Fibroblast of upper back skin (primary cell): ENCODE measurements around the gene ARL2BP.

ENCODE experiments used
- DNase-seq: peaks from one replicate; pipeline ENCODE4 v3.0.0-alpha.2; 2013

The ARL2BP gene

DNA sequence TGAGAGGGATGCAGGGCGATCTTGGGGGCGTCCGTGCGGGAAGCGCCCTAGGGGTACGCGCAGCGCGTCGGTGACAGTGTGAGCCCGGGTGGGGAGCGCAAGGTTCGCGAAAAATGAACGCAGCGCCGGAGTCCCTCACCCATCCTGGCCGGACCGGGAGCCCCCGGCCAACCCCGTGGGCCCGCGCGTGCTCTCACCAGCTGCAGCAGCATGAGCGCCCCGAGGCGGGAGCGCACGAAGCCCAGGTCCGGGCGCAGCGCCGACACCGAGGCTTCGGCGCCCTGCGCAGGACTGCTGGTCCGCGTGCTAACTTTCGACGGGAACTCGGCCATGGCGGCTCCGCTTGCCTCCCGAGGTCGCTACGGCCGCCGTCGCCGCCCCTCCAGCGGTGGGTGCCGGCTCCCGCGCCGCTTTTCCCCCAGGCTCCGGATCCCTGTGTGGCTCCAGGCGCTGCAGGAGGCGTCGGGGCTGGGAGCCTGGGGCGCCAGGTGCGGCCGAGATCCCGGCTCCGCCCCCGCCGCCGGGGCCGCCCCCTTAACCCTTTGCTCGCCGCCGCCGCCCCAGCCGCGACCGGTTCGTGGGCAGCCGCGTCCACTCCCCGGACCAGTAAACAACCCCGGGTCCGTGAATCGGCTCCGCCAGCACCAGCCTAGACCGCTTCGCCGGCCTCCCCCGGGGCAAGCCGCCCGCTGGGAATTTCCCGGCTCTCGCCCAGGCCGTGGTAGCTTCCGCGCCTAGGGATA lies 39.3 kb downstream of the ARL2BP start, which contains the start of gene PLLP:
TSS of gene PLLP (minus strand) at position 464 of the 743 bp plus-strand sequence. CDS start at position 332, 132 bp downstream.
- DNase-seq: no peak

- no peak for DNase-seq
These were observed 39.9 kb downstream of the ARL2BP start for GRCh38 chr16:57284952-57285363.

GRCh38 chr16:57285379-57285778 lies 40.3 kb downstream of the ARL2BP start:
- DNase-seq: no peak

GRCh38 chr16:57289391-57290257 lies 44.6 kb downstream of the ARL2BP start:
- no peak for DNase-seq

DNA sequence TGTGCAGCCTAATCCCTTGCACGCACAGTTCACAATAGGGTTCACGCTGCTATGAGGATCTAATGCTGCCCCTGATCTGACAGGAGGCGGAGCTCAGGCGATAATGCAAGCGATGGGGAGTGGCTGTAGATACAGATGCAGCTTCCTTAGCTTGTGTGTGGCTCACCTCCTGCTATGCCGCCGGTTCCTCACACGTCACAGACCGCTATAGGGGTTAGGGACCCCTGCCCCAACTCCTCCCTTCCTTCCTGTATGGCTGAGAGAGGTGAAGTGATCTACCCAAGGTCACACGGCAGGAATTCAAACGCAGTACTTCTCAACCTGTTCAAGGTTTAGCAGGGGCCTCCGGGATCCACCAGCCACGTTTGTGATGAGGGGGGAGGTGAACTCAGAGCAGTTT lies 52.8 kb downstream of the ARL2BP start:
- DNase-seq: no peak

DNA sequence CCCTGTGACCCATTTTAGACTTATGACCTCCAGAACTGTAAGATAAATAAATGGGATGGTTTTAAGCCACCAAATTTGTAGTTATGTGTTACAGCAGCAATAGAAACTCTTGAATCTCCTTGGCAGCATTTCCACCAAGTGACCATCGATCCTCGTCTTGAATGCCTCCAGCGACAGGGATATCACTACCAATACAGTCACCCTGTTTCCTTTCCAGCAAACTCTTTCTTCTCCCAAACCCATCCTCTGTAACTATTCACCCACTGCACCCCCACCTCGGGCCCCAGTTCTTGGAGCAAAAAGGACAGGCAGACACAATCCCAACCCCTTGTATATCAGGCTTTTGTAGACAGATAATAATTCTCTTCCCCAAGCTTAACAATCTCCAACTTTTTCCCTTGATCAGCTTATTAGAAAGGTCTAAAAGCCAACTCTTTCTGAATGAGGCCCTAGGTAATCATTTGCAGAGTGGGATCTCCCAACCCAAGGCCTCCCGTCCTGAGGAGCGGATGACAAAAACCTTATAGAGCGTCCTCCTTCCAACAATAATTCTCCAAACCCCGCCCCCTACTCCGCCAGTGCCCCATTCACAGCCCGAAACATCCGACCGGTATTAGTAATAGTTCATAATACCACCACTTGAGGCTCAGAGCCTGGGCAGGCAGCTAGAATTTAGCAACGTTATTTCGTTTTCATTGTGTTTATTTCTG lies 54.1 kb downstream of the ARL2BP start:
- DNase-seq: peak; percentile 83

DNA sequence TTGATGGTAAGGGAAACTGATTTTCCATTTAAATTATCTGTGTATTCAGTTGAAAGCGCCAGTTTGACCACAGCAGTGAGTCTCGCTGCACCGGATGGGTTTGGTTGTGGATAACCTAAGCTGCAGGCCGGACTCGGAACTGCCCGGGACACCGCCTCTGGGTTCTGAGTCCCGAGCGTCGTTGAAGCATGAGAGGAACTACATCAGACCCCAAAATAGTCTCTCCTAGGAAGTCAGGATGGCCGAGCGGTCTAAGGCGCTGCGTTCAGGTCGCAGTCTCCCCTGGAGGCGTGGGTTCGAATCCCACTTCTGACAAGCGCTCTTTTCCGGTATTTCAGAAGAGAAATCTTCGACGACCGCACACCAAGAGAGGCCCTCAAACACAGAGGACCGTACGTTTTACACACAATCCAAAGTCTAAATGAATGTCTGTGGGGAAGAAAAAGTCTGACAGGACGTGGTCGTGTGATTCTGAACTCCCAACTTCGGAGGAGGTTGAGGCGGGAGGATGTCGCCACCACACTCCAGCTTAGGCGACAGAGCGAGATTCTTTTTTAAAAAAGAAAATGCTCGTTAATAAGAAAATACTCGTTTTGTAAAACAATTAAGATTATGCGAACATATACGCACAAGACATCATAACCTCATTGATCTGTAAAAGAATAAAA lies 54.8 kb downstream of the ARL2BP start:
- DNase-seq: peak; percentile 98

DNA sequence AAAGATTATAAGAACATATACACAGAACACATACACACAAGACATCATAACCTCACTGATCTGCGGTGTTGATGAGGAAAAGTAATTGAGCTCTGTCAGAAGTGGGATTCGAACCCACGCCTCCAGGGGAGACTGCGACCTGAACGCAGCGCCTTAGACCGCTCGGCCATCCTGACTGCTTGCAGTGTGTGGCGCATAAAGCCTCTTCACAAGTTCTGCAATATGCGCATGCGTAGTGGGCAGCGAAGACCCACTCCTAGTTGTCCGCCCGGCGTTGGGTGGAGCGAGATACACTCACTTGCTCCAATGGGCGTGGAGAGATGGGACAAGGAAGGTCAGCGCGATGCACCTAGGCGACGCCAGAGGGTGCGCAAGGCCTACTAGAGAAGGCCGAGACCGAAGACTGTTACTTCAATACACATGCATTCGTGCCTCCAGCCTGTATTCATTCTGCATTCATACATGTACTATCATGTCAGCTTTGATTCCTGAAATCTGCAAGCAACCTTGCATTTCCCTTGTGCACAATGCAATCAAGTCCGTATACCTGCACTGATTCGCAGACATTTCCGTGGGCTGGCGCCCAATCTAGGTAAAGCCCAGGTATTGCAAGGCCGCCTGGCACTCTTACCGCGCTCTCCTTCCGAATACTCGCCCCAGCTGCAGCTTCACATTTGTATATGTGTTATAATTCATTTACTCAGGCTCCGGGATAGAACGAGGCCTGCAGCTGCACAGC lies 55.5 kb downstream of the ARL2BP start:
- peak; percentile 99 for DNase-seq

- DNase-seq: no peak
These were observed 56.2 kb downstream of the ARL2BP start for GRCh38 chr16:57301126-57301817.
